Left colon (tissue), 2 donors: Measurements from ENCODE around the gene FBXO39. TPM values are rescaled to one million over a fixed set of nuclear protein-coding genes. Genes with fewer than 3 reads are reported as not detected.

Experiments
- total RNA-seq, 2 donors: library from RNA; stranded (reverse); fragmentation: NEBNext Ultra II Directional; extraction: Animal tissue kit (Norgen Biotek cat#: 25700); gene quantifications; one replicate each; pipeline ENCODE4 v1.2.1, GENCODE V29; 2021
- donor health status: DM: no; HTN: no; CAD: no.
- donor health status: DM: yes; HTN: yes; CAD: no.

FBXO39 gene
- total RNA-seq, 2 donors from 2014 or later, result 0.20 TPM; not detected in 1

Other genes starting within 250 kb of the FBXO39 start
- gene PITPNM3, start 219.7 kb upstream of the FBXO39 start, total RNA-seq, result 10 to 100 TPM; 13.7 to 19.0 TPM
- gene KIAA0753, start 135.5 kb upstream of the FBXO39 start, total RNA-seq, result 10 to 100 TPM; 14.1 to 15.8 TPM
- 100 to 1,000 TPM; 135 to 151 TPM for gene TXNDC17, start 135.2 kb upstream of the FBXO39 start, total RNA-seq
- 10 to 100 TPM in 1 of 2 donors, 1 to 10 TPM in 1; 9.2 to 11.3 TPM for gene MED31, start 124.6 kb upstream of the FBXO39 start, total RNA-seq
- gene C17orf100, start 124.5 kb upstream of the FBXO39 start, total RNA-seq, result 1 to 10 TPM; 2.0 to 3.2 TPM
- gene SLC13A5, start 62.8 kb upstream of the FBXO39 start, total RNA-seq, result not detected
- gene XAF1, start 20.2 kb upstream of the FBXO39 start, total RNA-seq, result 10 to 100 TPM; 13.0 to 34.0 TPM
- not detected for gene TEKT1, start 55.5 kb downstream of the FBXO39 start, total RNA-seq
- not detected for gene ALOX12, start 219.8 kb downstream of the FBXO39 start, total RNA-seq
- 100 to 1,000 TPM; 183 to 188 TPM for gene RNASEK, start 236.4 kb downstream of the FBXO39 start, total RNA-seq
- gene BCL6B, start 246.8 kb downstream of the FBXO39 start, total RNA-seq, result 1 to 10 TPM; 2.0 to 2.6 TPM